MM.1S (cell line): Measurements from ENCODE around the gene SPSB3.

ENCODE experiments used
- DNase-seq: peaks from one replicate; pipeline ENCODE4 v3.0.0-alpha.2; 2015
- H2AFZ ChIP-seq: fragments of 300-600 bp; sonication (generic); 2 replicates; pipeline ENCODE4 v1.6.0; 2016; ENCODE audit warnings: antibody characterized with exemption, low read length
- H3F3A ChIP-seq: fragments of 300-600 bp; sonication (generic); 2 replicates; pipeline ENCODE4 v1.6.1; 2016; ENCODE audit warnings: mild to moderate bottlenecking, antibody characterized with exemption, low read length, moderate library complexity, mixed read lengths; ENCODE audit not compliant: insufficient read depth
- H3K27ac ChIP-seq: fragments of 300-600 bp; sonication (generic); 2 replicates; pipeline ENCODE4 v1.5.1; 2016; ENCODE audit warnings: mild to moderate bottlenecking, low read length
- H3K27me3 ChIP-seq: fragments of 300-600 bp; sonication (generic); replicated peaks from 2 replicates; pipeline ENCODE4 v1.6.0; 2016; ENCODE audit warnings: low read length; ENCODE audit not compliant: insufficient read depth
- H3K36me3 ChIP-seq: fragments of 300-600 bp; sonication (generic); replicated peaks from 2 replicates; pipeline ENCODE4 v1.6.1; 2016; ENCODE audit warnings: mild to moderate bottlenecking, low read length, mixed read lengths; ENCODE audit not compliant: insufficient read depth
- H3K4me1 ChIP-seq: fragments of 300-600 bp; sonication (generic); 2 replicates; pipeline ENCODE4 v1.6.1; 2016; ENCODE audit warnings: low read length, mixed read lengths
- H3K4me2 ChIP-seq: fragments of 300-600 bp; sonication (generic); 2 replicates; pipeline ENCODE4 v1.6.0; 2016; ENCODE audit warnings: low read depth, low read length
- H3K4me3 ChIP-seq: fragments of 300-600 bp; sonication (generic); 2 replicates; pipeline ENCODE4 v1.5.1; 2016; ENCODE audit warnings: low read length, mixed read lengths
- H3K79me2 ChIP-seq: fragments of 300-600 bp; sonication (generic); 2 replicates; pipeline ENCODE4 v1.6.1; 2016; ENCODE audit warnings: mixed run types, low read length, mixed read lengths
- H3K9ac ChIP-seq: fragments of 300-600 bp; sonication (generic); 2 replicates; pipeline ENCODE4 v1.6.1; 2016; ENCODE audit warnings: low read length, mixed read lengths
- H3K9me2 ChIP-seq: fragments of 300-600 bp; sonication (generic); replicated peaks from 2 replicates; pipeline ENCODE4 v1.6.1; 2016; ENCODE audit warnings: mild to moderate bottlenecking, low read length, mixed read lengths; ENCODE audit not compliant: insufficient read depth
- H3K9me3 ChIP-seq: fragments of 300-600 bp; sonication (generic); replicated peaks from 2 replicates; pipeline ENCODE4 v1.6.1; 2016; ENCODE audit warnings: mild to moderate bottlenecking, low read length, mixed read lengths; ENCODE audit not compliant: insufficient read depth
- H4K20me1 ChIP-seq: fragments of 300-600 bp; sonication (generic); 2 replicates; pipeline ENCODE4 v1.6.1; 2016; ENCODE audit warnings: mild to moderate bottlenecking, low read length, moderate library complexity, mixed read lengths; ENCODE audit not compliant: insufficient read depth
- EZH2 ChIP-seq: fragments of 300-600 bp; sonication (generic); optimal IDR thresholded peaks from 2 replicates; pipeline ENCODE3; 2017; ENCODE audit warnings: low read depth, mild to moderate bottlenecking, antibody characterized with exemption, low read length, mixed read lengths
- EZH2phosphoT487 ChIP-seq: fragments of 300-600 bp; sonication (generic); IDR thresholded peaks from 2 replicates; pipeline ENCODE4 v1.6.1; 2018; ENCODE audit warnings: antibody characterized with exemption, low read length
- TF ChIP-seq, protein P1 (sequence below): fragments of 300-600 bp; sonication (generic); IDR thresholded peaks from 2 replicates; pipeline ENCODE4 v1.5.1; 2016; ENCODE audit warnings: antibody characterized with exemption, low read length, mixed read lengths

Gene SPSB3

DNA sequence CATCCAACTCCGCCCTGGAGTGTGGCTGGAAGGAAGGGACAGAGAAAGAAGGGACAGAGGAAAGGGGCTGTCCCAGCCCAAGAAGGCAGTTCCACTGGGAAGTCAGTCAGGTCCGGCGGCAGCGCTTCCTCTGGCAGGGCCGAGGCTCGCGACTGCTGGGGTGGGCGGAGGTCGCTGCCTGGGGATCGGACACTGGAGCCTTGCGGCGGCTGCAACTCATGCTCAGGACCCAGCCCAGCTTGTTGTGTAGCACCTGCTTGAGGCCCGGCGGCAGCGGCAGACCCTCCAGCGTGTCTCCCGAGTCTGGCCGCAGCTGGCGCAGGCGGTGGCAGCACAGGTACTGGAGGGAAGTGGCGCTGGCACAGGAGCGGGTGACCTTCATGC lies 5.4 kb downstream of the SPSB3 start:
- H3K9me3 ChIP-seq, result no peaks in the 10 kb centered on the region
- H2AFZ ChIP-seq, result no peak overlapping the region
- no peaks in the 10 kb centered on the region for H3K27me3 ChIP-seq
- no peaks in the 10 kb centered on the region for H3K9me2 ChIP-seq
- H3K27ac ChIP-seq, result no peak overlapping the region
- H3F3A ChIP-seq, result peaks cover 26% of the 10 kb centered on the region
- H3K4me3 ChIP-seq, result no peak overlapping the region
- H4K20me1 ChIP-seq, result no peaks in the 10 kb centered on the region
- H3K4me2 ChIP-seq, result no peak overlapping the region
- H3K79me2 ChIP-seq, result peaks cover 65% of the 10 kb centered on the region
- no peak for DNase-seq
- peaks cover 8% of the 10 kb centered on the region; the same call in 1 of the 2 replicates for H3K4me1 ChIP-seq
- TF ChIP-seq, protein P1, sequence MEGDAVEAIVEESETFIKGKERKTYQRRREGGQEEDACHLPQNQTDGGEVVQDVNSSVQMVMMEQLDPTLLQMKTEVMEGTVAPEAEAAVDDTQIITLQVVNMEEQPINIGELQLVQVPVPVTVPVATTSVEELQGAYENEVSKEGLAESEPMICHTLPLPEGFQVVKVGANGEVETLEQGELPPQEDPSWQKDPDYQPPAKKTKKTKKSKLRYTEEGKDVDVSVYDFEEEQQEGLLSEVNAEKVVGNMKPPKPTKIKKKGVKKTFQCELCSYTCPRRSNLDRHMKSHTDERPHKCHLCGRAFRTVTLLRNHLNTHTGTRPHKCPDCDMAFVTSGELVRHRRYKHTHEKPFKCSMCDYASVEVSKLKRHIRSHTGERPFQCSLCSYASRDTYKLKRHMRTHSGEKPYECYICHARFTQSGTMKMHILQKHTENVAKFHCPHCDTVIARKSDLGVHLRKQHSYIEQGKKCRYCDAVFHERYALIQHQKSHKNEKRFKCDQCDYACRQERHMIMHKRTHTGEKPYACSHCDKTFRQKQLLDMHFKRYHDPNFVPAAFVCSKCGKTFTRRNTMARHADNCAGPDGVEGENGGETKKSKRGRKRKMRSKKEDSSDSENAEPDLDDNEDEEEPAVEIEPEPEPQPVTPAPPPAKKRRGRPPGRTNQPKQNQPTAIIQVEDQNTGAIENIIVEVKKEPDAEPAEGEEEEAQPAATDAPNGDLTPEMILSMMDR, result no peak
- H3K36me3 ChIP-seq, result no peaks in the 10 kb centered on the region
- H3K9ac ChIP-seq, result no peak overlapping the region

DNA sequence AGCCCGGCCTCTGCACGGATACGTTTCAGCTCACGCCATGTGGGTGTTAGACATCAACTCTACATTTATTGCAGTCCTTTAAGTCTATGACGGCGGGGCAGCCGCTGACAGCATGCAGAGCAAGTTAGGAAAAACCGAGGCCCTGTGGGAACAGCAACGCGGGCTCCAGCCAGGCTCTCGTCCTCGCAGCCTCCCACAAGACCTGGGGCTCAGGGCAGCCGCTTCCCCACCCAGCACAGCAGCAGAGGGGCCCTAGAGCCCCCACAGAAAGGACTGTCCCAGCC lies 5.8 kb downstream of the SPSB3 start:
- DNase-seq, result no peak
- H3K27ac ChIP-seq, result no peak overlapping the region
- peaks cover 65% of the 10 kb centered on the region for H3K79me2 ChIP-seq
- no peak overlapping the region for H2AFZ ChIP-seq
- no peaks in the 10 kb centered on the region for H3K36me3 ChIP-seq
- no peaks in the 10 kb centered on the region for H3K27me3 ChIP-seq
- H3F3A ChIP-seq, result peaks cover 27% of the 10 kb centered on the region
- H3K4me1 ChIP-seq, result peaks cover 8% of the 10 kb centered on the region; the same call in 1 of the 2 replicates
- H3K9me2 ChIP-seq, result no peaks in the 10 kb centered on the region
- H3K4me2 ChIP-seq, result no peak overlapping the region
- TF ChIP-seq, protein P1, result no peak
- no peak for TF ChIP-seq EZH2phosphoT487
- TF ChIP-seq EZH2, result no peak
- H3K9me3 ChIP-seq, result no peaks in the 10 kb centered on the region
- no peak overlapping the region for H3K4me3 ChIP-seq
- no peaks in the 10 kb centered on the region for H4K20me1 ChIP-seq
- H3K9ac ChIP-seq, result no peak overlapping the region

GRCh38 chr16:1775846-1776671 lies 6.3 kb downstream of the SPSB3 start:
- Histone ChIP-seq H3K4me3 (no peak overlapping the region), H3K27ac (no peak overlapping the region), H3K36me3 (no peaks in the 10 kb centered on the region), H3K9me3 (no peaks in the 10 kb centered on the region), H3K79me2 (peaks cover 60% of the 10 kb centered on the region), H2AFZ (no peak overlapping the region), H4K20me1 (no peaks in the 10 kb centered on the region), H3K4me2 (no peak overlapping the region), H3K4me1 (peaks cover 3% of the 10 kb centered on the region; the same call in 1 of the 2 replicates), H3K27me3 (no peaks in the 10 kb centered on the region), H3K9ac (no peak overlapping the region), H3K9me2 (no peaks in the 10 kb centered on the region), H3F3A (peaks cover 21% of the 10 kb centered on the region)
- TF ChIP-seq EZH2phosphoT487 (no peak), EZH2 (no peak)
- TF ChIP-seq, protein P1, result no peak
- no peak for DNase-seq
